Stimulated activated CD8-positive, alpha-beta memory T cell treated with anti-CD3 and anti-CD28 coated beads, Interleukin-2, amount 100 ng/mL, for 1 hour (primary cell): Measurements from ENCODE around the gene TTK.
"Not testable (repeated sequence)": the region's sequence is repeated elsewhere in the genome, so short reads cannot be mapped to it uniquely, and the experiment has no call there.

ENCODE experiments used
- DNase-seq, 2 donors: peaks; one replicate each; pipeline ENCODE4 v3.0.0-alpha.2; 2020; ENCODE audit warnings: low read depth in 2 of 2

Gene TTK

DNA sequence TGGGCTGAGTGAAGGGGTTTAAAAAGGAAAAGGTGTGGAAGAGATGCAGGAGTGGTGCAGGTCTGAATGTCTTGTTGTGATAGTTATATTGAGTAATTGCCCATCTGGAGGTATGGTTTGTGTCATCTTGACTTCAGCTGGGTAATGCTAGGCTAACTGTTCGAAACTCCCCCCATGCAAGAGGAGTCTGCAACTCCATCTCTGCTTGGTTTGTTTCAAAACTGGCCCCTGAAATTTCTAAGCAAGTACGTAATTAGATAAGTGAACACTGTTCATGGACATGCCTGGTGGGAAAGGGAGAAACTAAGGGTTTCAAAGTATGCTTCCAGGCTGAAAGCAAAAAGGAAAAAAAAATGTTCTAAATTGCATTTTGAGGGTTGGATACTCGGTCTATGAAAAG, 17.1 kb downstream of the TTK start:
- DNase-seq = no peak

DNA sequence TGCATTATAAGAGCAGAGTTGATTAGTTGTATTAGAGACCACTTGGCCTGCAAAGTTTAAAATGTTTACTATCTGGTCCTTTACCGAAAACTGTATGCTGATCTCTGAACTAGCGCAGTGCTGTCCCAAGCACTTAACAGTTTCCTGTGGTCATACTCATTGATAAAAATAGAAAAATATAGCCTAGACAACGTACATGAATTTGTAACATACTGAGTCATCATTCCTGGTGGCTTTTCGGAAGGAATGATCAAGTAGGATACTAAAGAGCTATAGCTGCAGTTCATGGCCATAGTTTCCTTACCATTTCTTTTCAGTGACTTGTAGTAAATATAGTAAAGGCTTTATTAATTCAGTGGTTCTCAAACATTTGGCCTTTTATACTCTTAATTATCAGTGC, 18.4 kb downstream of the TTK start:
- DNase-seq = no peak

DNA sequence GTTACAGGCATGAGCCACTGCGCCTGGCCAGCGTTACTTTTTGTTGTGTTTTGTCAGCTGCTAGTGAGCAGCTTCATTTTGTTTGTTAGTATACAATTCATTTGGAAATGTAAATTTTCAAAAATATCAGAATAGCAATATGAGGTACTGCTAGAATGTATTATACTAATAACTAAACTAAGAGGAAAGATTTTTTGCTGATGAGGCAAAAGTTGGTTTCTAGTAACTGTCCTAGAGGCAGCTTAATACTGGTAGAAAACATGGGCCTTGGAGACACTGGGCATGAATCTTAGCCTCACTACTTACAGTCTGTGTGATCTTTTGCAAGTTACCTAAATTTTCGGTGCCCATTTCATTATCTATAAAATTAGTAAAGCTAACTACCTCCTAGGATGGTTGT, 24.1 kb downstream of the TTK start:
- no peak for DNase-seq

DNA sequence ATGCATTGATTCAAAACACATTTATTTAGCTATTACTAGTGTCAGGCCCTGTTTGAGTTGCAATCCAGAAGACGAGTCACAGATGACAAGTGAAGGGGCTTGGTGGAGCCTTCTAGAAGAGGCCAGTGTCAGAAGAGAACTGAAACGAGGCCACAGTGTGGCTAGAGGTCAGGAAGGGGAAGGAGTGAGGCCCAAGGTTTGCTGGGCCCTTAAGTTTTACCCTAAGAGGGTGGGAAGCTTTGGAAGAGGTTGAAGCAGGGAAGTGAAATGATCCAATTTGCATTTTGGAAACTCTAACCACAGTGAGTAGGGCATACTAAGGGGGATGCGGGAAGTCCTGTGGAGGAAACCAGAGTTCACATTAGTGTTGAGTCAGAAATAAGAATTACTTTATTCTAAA, 25.0 kb downstream of the TTK start:
- no peak for DNase-seq

DNA sequence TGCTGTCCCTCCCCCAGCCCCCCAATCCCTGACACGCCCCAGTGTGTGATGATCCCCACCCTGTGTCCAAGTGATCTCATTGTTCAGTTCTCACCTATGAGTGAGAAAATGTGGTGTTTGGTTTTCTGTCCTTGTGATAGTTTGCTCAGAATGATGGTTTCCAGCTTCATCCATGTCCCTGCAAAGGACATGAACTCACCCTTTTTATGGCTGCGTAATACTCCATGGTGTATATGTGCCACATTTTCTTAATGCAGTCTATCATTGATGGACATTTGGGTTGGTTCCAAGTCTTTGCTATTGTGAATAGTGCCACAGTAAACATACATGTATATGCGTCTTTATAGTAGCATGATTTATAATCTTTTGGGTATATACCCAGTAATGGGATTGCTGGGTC, 43.8 kb downstream of the TTK start:
- not testable (repeated sequence) for DNase-seq

DNA sequence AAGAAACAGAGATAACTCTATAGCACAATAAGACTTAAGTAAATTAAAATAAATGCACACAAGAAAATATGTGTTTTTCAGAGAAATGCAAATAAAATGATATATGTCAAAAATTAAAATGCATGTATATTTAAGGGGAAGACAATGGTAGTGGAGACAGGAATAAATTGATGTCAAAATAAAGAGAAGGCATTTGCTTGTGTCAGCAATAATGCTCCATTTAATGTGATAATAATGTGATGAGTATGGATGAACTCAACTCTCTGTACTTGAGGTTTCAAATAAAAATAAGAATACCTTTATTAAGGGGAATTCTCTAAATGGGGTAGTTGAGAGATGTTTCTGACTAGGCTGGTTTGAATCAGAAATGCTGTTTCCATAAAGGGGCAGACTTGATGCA, 56.3 kb downstream of the TTK start:
- no peak for DNase-seq

DNA sequence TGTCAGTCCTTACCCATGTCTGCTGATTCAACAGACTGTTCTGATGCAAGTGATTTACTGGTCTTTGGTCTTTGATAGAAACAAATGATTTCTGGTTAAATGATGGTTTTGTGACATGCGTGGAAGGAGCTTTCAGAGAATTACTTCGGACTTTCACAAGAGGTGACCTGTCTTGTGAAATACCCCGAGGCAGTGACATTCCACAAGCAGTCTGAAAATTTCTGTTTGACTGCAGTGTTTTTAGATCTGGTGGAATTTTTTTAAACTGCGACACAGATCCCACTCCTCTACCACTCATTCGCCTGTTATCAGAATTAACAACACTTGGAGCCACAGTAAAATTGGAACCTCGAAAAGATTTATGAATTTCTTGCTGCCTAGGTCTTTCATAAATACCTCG, 63.7 kb downstream of the TTK start:
- not testable (repeated sequence) for DNase-seq

DNA sequence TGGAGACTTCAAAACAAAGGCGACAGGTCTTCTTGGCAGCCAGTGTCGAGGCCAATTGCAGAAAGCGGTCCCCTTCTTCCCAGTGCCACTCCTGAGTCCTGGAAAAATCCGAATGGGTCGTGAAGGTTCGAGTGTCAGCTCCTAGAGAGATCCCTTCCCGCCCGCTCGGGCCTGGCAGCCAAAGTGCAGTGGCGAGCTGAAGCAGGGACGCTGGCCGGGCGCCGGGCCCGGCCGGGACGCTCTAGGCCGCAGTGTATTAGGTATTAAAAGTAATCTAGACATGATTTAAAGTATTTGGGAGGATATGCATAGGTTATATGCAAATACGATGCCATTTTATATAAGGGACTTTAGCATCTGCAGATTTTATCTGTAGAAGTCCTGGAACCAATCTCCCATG, 66.0 kb downstream of the TTK start:
- not testable (repeated sequence) for DNase-seq

DNA sequence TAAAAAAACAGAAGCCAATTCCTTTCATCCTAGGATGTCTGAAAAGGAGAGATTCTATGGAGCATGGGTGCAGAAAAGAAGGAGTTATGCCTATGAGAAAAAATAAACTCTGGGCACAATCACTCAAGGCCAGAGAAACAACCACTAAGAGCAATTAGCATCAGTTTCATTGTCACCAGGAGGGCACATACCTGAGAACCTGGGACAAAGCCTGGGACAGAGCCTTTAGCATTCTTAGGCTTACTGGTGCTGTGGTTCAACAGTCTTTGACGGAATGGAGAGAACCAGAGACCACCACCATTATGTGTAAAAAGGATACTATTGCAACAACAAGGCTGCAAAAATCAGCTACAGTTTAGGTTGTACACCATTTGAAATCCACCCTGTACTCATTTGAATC, 72.6 kb downstream of the TTK start:
- DNase-seq = no peak

DNA sequence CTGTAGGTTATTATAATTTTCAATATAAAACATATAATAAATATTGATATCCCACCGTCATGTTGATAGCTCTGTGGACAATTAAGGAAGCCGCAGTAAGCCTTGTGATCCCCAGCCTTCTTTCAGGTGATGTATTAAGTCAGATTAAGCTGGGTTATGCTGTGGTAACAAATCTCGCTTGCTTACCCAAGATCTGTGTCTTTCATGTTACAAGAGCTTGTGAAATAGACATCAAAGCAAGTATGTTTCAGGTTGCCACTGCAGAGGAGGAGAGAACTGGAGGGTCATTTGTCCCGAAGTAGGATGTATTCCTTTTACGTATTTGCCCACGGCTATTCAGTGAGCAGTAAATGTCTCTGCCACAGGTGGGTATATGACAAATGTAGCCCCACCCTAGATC, 84.2 kb downstream of the TTK start:
- DNase-seq = no peak

DNA sequence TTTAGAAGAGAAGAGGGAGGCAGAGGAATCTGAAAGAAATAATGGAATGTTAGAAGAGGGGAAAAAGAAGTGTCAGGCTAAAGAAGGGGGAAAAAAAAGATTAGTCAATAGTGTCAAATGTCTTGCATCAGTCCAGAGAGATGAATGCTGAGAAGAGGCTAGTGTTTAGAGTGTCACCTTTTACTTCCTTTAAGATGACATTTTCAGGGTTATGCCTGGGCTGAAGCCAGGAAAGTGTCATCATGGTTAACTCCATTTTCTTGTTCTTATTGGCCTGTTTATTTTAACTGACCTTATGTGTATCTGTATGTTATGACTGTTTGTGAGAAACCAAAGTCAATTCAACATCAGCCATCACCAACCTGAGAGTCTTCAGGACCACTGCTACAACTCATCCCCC, 87.1 kb downstream of the TTK start:
- DNase-seq = no peak
